Memory B cell (primary cell): ENCODE data around the gene B4GALT2.

Experiments used
- ATAC-seq: fragments of 150-1000 bp; cut with Tn5 transposase; 2 replicates; pipeline ENCODE4 v1.10.0; 2021; ENCODE audit warnings: low read depth, mild to moderate bottlenecking, moderate library complexity
- DNase-seq, 2 donors: peaks; one replicate each; pipeline ENCODE4 v3.0.0; 2022; ENCODE audit warnings: low spot score in 2 of 2
- H3K27ac Mint-ChIP-seq: one replicate; pipeline ENCODE4 v1.8.0; 2022; ENCODE audit warnings: mild to moderate bottlenecking, moderate library complexity, mixed read lengths
- H3K27me3 Mint-ChIP-seq: one replicate; pipeline ENCODE4 v1.8.0; 2022; ENCODE audit warnings: mixed read lengths
- H3K36me3 Mint-ChIP-seq: one replicate; pipeline ENCODE4 v1.8.0; 2022; ENCODE audit warnings: mild to moderate bottlenecking, mixed read lengths
- H3K4me1 Mint-ChIP-seq: one replicate; pipeline ENCODE4 v1.8.0; 2022; ENCODE audit warnings: mixed read lengths
- H3K4me3 Mint-ChIP-seq: one replicate; pipeline ENCODE4 v1.8.0; 2022; ENCODE audit warnings: mild to moderate bottlenecking, moderate library complexity, mixed read lengths
- H3K9me3 Mint-ChIP-seq: one replicate; pipeline ENCODE4 v1.8.0; 2022; ENCODE audit warnings: mixed read lengths

B4GALT2 gene

GRCh38 chr1:43992232-43992995 is 13.4 kb downstream of the B4GALT2 start:
- peak overlapping the region; percentile 99 for H3K4me3 Mint-ChIP-seq
- H3K9me3 Mint-ChIP-seq: no peaks in the 10 kb centered on the region
- peaks cover 23% of the 10 kb centered on the region for H3K4me1 Mint-ChIP-seq
- no peaks in the 10 kb centered on the region for H3K27me3 Mint-ChIP-seq
- peak overlapping the region; percentile 94 for H3K27ac Mint-ChIP-seq
- DNase-seq (no peak), ATAC-seq (no peak)
- no peaks in the 10 kb centered on the region for H3K36me3 Mint-ChIP-seq

DNA sequence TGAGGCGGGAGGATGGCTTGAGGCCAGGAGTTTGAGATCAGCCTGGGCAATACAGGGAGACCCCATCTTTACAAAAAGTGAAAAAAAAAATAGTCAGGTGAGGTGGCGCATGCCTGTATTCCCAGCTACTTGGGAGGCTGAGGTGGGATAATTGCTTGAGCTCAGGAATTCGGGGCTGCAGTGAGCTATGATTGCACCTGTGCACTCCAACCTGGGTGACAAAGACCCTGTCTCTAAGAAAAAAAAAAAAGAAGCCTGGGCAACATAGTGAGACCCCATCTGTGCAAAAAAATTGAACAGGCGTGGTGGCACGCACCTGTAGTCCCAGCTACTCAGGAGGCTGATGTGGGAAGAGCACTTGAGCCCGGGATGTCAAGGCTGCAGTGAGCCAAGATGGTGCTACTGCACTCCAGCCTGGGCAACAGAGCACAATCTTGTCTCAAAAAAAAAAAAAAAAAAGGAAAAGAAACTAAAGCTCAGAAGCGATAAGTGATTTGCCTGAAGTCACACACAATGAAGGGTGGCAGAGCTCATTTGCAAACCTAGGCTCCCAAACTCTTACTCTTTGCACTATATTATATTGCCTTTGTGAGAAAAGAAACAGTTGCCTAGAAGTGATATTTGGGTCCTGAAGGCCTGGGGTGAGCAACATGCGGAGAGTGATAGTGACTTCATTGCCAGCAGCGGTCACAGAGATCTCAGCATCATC is 14.3 kb downstream of the B4GALT2 start:
- ATAC-seq (peak; percentile 23), DNase-seq (no peak)
- Mint-ChIP-seq H3K9me3 (no peaks in the 10 kb centered on the region), H3K4me3 (peak overlapping the region; percentile 37), H3K36me3 (no peaks in the 10 kb centered on the region), H3K27ac (peak overlapping the region; percentile 94), H3K4me1 (peaks cover 23% of the 10 kb centered on the region), H3K27me3 (no peaks in the 10 kb centered on the region)

DNA sequence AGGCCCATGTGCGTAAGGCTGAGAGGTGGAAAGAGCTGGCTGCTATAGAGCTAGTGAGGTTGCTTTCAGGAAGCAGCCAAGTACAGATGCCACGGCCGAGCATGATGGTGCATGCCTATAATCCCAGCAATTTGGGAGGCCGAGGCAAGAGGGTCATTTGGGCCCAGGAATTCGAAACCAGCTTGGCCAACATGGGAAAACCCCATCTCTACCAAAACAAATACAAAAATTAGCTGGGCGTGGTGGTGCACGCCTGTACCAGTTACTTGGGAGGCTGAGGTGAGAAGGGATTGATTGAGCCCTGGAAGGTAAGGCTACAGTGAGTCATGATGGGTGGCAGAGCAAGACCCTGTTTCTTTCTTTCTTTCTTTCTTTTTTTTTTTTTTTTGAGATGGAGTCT is 15.1 kb downstream of the B4GALT2 start:
- Mint-ChIP-seq H3K36me3 (no peaks in the 10 kb centered on the region), H3K4me3 (no peak overlapping the region), H3K27ac (no peak overlapping the region), H3K9me3 (no peaks in the 10 kb centered on the region), H3K27me3 (no peaks in the 10 kb centered on the region), H3K4me1 (peaks cover 23% of the 10 kb centered on the region)
- DNase-seq (no peak), ATAC-seq (no peak)

GRCh38 chr1:43994794-43995790 is 16.1 kb downstream of the B4GALT2 start:
- peaks cover 23% of the 10 kb centered on the region for H3K4me1 Mint-ChIP-seq
- ATAC-seq: no peak
- H3K4me3 Mint-ChIP-seq: no peak overlapping the region
- no peak for DNase-seq
- no peaks in the 10 kb centered on the region for H3K27me3 Mint-ChIP-seq
- no peaks in the 10 kb centered on the region for H3K9me3 Mint-ChIP-seq
- H3K36me3 Mint-ChIP-seq: no peaks in the 10 kb centered on the region
- H3K27ac Mint-ChIP-seq: peak overlapping the region; percentile 75

DNA sequence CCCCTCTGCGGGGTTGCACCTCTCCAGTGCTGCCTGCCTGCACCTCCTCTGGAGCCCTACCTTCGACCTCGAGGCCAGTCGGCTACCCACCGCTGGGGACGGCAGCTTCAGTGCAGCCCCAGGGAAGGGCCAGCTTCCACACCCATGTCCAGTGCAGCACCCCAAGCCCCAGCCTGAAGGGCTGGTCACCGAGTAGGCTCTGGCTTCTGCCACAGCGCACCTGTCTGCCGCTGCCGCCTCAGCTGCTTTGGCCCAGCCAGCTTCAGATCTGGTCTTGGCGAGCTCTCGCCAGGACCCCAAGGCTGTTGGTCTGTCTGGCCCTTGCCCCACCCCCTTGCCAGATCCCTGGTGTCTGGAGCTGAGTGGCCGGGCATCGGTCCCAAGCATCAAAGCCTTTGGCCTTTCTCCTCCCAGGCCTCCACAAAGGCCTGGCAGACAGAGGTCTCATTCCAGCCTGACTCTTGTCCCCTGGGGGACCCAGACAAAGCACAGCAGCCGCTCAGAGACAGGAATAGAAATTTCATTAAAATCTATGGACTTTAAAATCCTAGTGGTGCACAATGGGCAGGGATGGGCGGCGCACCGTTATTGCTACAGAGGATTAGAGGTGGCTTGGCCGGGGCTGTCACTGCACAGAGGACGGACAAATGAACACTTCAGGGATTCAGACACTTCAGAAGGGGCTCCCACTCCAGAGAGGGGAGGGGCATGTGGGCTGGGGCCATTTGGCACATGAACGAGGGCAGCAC is 17.1 kb downstream of the B4GALT2 start:
- H3K36me3 Mint-ChIP-seq: no peaks in the 10 kb centered on the region
- ATAC-seq (no peak), DNase-seq (no peak)
- no peaks in the 10 kb centered on the region for H3K9me3 Mint-ChIP-seq
- peaks cover 24% of the 10 kb centered on the region for H3K4me1 Mint-ChIP-seq
- no peak overlapping the region for H3K27ac Mint-ChIP-seq
- no peak overlapping the region for H3K4me3 Mint-ChIP-seq
- peaks cover 2% of the 10 kb centered on the region for H3K27me3 Mint-ChIP-seq

DNA sequence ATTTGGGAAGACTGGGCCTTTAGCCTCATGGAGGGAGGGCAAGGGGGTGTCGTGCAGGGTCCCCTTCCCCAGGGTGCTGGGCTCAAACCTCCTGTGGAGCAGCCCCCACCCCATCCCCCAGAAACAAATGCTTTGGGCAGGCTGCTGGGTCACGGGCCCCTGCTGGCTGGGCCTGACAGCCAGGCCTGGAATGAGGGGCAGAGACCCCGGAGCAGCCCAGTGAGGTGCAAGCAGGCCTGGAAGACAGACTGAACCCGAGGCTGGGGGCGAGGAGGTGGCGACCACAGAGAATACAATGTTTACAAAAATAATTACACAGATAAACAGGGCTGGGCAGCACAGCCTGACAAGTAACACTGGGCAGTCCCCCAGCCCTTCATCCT is 17.7 kb downstream of the B4GALT2 start:
- H3K27me3 Mint-ChIP-seq: peaks cover 5% of the 10 kb centered on the region
- no peaks in the 10 kb centered on the region for H3K9me3 Mint-ChIP-seq
- no peak for ATAC-seq
- H3K27ac Mint-ChIP-seq: no peak overlapping the region
- no peak overlapping the region for H3K4me3 Mint-ChIP-seq
- H3K36me3 Mint-ChIP-seq: no peaks in the 10 kb centered on the region
- H3K4me1 Mint-ChIP-seq: peaks cover 25% of the 10 kb centered on the region
- DNase-seq: no peak

DNA sequence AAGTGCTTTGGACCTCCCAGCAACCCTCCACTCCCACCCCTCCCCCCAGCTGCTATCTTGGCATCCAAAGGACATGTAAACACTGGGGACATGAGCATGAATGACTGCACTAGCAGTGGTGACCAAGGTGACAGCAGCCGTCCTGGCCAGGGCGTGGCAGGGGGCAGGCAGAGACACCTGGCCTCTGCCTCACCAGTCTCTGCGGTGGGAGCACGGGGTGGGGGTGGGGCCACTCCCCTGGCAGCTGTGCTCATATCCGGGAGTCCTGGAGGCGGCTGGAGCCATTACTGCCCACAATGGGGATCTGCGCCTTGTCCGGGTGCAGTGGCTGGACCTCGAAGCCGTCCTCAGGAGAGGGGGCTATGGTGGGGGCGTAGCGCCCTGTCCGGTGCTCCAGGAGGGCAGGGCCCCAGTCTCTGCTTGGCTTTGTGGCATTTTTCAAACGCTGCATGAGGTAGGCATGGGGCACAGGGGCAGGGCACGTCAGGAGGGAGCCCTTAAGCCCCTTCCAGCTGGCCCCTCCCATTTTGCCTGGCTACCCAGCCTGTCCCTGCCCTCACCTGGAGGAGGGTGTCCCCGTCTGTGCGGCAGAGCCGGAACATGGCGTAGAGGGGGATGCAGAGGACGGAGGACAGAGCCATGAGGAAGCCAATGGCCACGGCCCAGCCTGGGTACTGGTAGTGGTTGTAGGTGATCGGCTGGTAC is 18.4 kb downstream of the B4GALT2 start:
- no peak overlapping the region for H3K4me3 Mint-ChIP-seq
- peaks cover 5% of the 10 kb centered on the region for H3K27me3 Mint-ChIP-seq
- no peaks in the 10 kb centered on the region for H3K36me3 Mint-ChIP-seq
- DNase-seq: no peak
- H3K27ac Mint-ChIP-seq: no peak overlapping the region
- ATAC-seq: no peak
- peaks cover 20% of the 10 kb centered on the region for H3K4me1 Mint-ChIP-seq
- H3K9me3 Mint-ChIP-seq: no peaks in the 10 kb centered on the region

GRCh38 chr1:43998000-43998378 is 19.0 kb downstream of the B4GALT2 start:
- no peak overlapping the region for H3K4me3 Mint-ChIP-seq
- peaks cover 5% of the 10 kb centered on the region for H3K27me3 Mint-ChIP-seq
- H3K9me3 Mint-ChIP-seq: no peaks in the 10 kb centered on the region
- H3K36me3 Mint-ChIP-seq: no peaks in the 10 kb centered on the region
- no peak overlapping the region for H3K27ac Mint-ChIP-seq
- DNase-seq (no peak), ATAC-seq (no peak)
- H3K4me1 Mint-ChIP-seq: peaks cover 15% of the 10 kb centered on the region

GRCh38 chr1:43999455-43999854 is 20.4 kb downstream of the B4GALT2 start:
- Mint-ChIP-seq H3K9me3 (no peaks in the 10 kb centered on the region), H3K4me3 (no peak overlapping the region), H3K27me3 (peaks cover 5% of the 10 kb centered on the region), H3K36me3 (no peaks in the 10 kb centered on the region), H3K4me1 (peaks cover 10% of the 10 kb centered on the region), H3K27ac (no peak overlapping the region)
- ATAC-seq: no peak
- DNase-seq: no peak

- H3K27ac Mint-ChIP-seq: no peak overlapping the region
These were observed 21.2 kb downstream of the B4GALT2 start for GRCh38 chr1:44000122-44000665.

GRCh38 chr1:44002165-44002564 is 23.2 kb downstream of the B4GALT2 start:
- H3K27me3 Mint-ChIP-seq: peaks cover 5% of the 10 kb centered on the region
- H3K4me1 Mint-ChIP-seq: peaks cover 4% of the 10 kb centered on the region
- H3K9me3 Mint-ChIP-seq: no peaks in the 10 kb centered on the region
- no peak overlapping the region for H3K4me3 Mint-ChIP-seq
- no peaks in the 10 kb centered on the region for H3K36me3 Mint-ChIP-seq
- H3K27ac Mint-ChIP-seq: no peak overlapping the region
- ATAC-seq (no peak), DNase-seq (no peak)

More at GRCh38 chr1:44000122-44000665, 21.2 kb downstream of the B4GALT2 start:
- H3K4me1 Mint-ChIP-seq: peaks cover 5% of the 10 kb centered on the region
- DNase-seq: no peak
- peaks cover 5% of the 10 kb centered on the region for H3K27me3 Mint-ChIP-seq
- H3K4me3 Mint-ChIP-seq: no peak overlapping the region
- no peak for ATAC-seq
- H3K9me3 Mint-ChIP-seq: no peaks in the 10 kb centered on the region
- H3K36me3 Mint-ChIP-seq: no peaks in the 10 kb centered on the region

DNA sequence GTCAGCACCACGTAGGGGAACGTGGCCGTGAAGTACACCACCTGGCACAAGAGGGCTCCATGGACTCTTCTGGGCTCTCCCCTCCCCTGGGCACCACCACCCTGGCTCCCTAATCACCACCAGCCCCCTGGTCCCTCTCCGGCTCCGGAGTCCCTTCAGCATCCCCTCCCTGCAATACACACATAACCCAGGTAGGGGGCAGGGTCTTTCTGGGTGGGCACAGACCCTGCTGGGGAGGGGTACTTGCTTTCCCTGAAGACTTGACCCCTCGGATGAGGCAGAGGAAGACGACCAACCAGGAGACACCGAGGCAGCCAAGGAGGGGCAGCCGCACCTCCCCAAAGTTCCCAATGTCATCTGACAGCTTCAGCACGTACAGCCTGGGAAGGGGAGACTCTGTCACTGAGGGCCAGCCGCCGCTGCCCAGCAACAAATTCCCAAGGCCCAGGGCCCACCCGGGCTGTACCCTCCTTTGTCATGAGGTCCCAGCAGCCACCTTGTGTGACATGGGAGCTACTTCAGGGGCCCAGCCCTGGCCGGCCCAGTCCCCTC is 23.7 kb downstream of the B4GALT2 start:
- Mint-ChIP-seq H3K4me3 (no peak overlapping the region), H3K9me3 (no peaks in the 10 kb centered on the region), H3K36me3 (no peaks in the 10 kb centered on the region), H3K27ac (no peak overlapping the region), H3K27me3 (peaks cover 5% of the 10 kb centered on the region), H3K4me1 (peaks cover 4% of the 10 kb centered on the region)
- DNase-seq (no peak), ATAC-seq (no peak)
